HG03103 (cell line): ENCODE results near the gene COMP.

Experiments
- ATAC-seq: cut with Tn5 transposase; IDR thresholded peaks from one replicate; pipeline ENCODE4 v1.9.1; 2021; ENCODE audit warnings: low read depth; ENCODE audit not compliant: unreplicated experiment

Gene COMP

DNA sequence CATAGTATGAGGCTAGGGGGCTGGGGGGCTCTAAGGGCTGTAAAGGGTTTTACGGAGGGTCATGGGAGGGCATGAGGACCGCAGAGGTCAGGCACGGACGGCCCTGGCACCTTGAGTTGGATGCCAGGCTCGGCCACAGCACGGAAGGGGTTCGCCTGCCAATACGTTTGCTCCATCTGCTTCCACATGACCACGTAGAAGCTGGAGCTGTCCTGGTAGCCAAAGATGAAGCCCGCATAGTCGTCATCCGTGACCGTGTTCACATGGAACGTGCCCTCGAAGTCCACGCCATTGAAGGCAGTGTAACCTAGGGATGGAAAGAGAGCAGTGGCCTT, 6.4 kb downstream of the COMP start:
- no peak for ATAC-seq

DNA sequence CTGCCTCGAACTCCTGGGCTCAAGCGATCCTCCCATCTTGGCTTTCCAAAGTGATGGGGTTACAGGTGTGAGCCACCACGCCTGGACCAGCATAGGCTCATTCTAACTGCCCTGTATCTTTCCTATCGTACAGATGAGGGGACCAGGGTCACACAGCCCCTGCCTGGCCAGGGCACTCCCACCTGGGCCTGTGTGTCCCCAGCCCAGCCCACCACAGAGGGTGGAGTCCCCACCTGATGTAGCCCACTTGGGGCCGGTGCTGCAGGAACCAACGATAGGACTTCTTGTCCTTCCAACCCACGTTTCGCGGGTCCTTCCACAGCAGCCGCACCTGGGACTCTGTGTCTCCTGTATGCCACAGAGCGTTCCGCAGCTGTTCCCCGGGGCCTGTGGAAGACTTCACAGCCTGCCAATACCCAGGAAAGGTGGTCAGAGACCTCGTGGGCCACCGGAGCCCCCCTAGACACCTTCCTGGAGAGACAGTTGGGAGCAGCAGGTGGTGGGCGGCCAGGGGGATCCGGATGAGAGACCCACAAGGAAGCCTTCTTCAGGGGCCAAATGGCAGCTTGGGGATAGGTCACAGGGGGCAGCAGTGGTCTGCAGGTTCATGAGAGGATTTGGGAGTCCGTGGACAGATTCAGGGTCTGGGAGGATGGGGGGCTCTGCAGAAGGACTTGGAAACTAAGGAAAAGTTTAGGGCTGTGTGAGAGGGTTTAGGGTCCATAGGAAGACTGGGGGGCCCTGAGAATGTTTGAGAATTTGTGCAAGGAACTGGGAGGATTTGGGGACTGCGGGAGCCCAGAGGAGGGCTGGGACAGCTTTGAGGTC, 6.9 kb downstream of the COMP start:
- no peak for ATAC-seq

DNA sequence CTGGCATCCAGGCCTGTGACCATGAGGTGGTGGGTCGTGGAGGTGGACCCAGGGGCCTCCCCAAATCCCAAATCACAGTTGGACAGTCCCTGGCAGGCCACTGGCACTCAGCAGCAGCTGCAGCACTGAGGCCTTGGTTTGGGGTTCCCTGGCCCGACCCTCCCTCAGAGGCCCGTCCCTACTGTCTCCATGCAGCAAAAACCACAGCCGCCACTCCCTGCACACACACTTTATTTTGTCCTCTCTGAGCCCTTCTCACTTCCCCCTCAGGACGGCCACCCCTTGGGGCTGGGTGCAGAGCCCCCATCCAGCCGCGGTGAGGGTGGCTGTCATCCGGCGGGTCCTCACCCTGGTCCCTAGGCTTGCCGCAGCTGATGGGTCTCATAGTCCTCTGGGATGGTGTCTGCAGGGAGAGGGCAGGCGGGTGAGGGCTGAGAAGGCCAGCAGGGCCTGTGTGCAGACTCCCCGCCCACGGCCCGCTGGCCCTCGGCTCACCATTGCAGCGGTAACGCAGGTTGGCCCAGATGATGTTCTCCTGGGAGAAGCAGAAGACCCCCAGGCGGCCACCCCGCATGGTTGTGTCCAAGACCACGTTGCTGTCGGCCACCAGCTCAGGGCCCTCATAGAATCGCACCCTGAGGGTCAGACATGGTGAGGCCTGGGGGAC, 8.4 kb downstream of the COMP start:
- no peak for ATAC-seq

DNA sequence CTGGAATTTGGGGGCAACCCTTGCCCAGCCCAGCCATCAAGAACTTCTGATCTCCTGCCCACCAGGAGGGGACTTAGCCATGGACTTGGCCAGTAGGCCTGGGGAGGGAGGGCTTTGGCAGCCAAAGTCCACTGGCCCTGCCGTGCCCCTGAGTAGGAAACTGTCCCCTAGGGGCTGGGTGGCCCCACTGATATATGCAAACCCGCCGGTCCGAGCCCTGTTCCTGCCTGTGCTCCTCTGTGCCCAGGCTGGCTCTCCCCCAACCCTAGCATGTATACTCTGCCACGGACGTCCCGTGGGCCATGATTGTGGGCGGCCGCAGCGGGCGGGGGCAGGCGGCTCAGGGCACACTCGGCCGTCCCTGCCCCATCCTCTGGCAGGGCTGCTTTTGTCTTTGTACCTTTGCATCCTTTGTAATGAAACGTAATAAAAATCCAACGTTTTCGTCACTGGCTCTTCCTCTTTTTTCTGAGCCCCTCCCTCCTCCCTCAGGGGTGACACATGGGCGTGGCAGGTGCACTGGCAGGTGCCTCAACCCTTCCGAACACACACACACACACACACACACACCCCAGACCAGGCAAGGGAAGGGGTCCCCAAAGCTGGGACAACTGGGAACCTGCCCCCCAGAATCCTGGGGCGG, 9.1 kb downstream of the COMP start:
- ATAC-seq: no peak

GRCh38 chr19:18781047-18781600, 10.0 kb downstream of the COMP start:
- ATAC-seq: no peak

GRCh38 chr19:18780631-18781030, 10.5 kb downstream of the COMP start:
- ATAC-seq: no peak

- ATAC-seq: no peak
Measured at GRCh38 chr19:18780081-18780480, 11.0 kb downstream of the COMP start.

GRCh38 chr19:18778826-18779495, 12.1 kb downstream of the COMP start:
- no peak for ATAC-seq

DNA sequence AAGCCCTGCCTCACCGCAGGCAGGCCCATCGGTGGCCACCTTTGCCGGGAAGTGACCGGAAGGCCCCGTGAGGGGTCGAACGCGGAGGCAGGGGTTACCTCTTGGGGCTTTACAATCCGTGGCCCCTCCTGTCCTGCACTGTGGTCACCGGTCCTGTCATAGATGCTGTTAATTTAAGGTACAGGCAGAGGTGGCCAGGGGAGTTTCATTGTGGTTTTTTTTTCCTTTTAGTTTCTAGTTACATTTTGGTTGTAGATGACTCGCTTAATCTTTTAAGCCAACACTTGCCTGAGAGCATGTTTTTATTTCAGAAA, 13.1 kb downstream of the COMP start:
- ATAC-seq: no peak

GRCh38 chr19:18777301-18778075, 13.6 kb downstream of the COMP start:
- ATAC-seq: no peak

- no peak for ATAC-seq
Measured at GRCh38 chr19:18776736-18777135, 14.4 kb downstream of the COMP start.

GRCh38 chr19:18776288-18776594, 14.9 kb downstream of the COMP start:
- ATAC-seq: no peak

- no peak for ATAC-seq
Measured at GRCh38 chr19:18775586-18776287, 15.4 kb downstream of the COMP start.

DNA sequence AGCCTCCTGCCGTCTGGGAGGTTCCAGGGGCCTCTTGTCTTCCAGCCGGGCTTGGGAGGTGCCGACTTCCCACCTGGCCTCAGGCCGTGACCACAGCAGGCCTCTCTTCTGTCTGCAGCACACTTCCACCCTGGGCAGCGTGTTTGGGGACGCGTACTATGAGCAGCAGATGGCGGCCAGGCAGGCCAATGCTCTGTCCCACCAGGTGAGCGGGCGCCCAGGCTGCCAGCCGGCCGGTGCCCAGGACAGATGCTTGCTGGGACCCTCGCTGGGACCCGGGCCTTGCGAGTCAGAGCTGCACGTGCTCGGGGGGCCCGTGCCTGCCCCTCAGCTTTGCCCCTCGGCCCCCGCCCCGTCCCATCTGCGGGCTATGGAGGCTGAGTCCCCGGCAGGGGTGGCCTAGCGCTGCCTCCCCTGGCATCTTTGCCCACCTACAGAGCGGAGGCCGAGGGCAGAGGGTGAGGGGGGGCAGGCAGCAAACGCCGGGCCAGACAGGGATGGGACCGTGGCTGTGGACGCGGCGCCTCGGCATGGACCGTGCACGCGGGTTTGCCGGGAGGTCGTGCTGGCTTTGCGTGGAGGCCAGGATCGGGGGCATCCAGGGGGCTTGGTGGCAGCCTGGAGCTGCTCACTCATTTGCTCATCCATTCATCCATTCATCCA, 16.2 kb downstream of the COMP start:
- ATAC-seq: no peak

- ATAC-seq: no peak
Measured at GRCh38 chr19:18774107-18774506, 17.0 kb downstream of the COMP start.

DNA sequence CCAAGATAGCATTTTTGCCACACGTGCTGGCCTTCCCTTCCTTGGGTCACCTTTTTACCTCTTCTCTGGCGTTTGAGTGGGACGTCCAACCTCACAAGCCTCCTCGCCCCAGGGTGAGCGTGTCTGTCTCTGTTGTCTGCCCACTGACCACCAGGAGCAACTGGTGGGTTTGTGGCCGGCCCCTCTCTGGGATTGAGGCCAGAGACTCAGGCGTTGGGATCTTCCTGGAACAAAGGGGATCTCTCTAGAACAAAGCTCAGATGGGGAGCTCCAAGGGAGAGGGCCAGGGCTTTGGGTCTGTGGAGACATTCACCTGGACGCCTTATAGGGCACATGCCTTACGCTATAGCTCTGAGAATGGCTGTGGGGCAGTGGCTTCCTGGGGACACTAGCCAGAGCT, 17.4 kb downstream of the COMP start:
- no peak for ATAC-seq

GRCh38 chr19:18772620-18773587, 18.2 kb downstream of the COMP start:
- ATAC-seq: no peak
